ENCODE data around the gene SATB1. TPM values are rescaled to one million over a fixed set of nuclear protein-coding genes. Genes with fewer than 3 reads are reported as not detected.

Gene SATB1
- total RNA-seq, 1 experiment from 2014 or later, result 2.7 TPM

DNA sequence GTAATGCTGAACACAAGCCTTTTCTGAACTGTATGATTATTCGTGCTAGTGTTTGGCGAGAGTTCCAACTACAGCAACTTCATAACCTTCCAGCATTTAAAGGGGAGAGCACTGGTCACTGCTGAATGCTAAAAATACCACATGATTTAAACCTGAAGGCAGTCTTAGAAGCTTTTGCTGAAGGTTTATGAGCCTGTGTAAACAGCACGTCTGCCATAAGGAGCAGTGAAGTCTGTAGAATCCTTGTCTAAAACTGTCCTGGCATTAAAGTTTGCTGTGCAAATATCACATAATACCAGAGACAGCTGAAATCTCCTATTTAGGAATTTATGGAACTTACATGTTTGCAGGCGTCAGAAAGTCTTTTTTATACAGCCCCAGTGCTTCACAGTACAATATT, 5.9 kb downstream of the SATB1 start:
- intact Hi-C loops (cut with micrococcal nuclease), result no loop called here

More for the DNA sequence above, 5.9 kb downstream of the SATB1 start:
- Histone ChIP-seq H4K20me1 (ENCODE audit: insufficient read depth) (no peaks in the 10 kb centered on the region), H3K9me2 (ENCODE audit: insufficient read depth) (no peaks in the 10 kb centered on the region), H3K9ac (ENCODE audit: low read length) (no peak overlapping the region), H3K27me3 (ENCODE audit: insufficient read depth, low read length) (peaks cover 45% of the 10 kb centered on the region), H3K9me3 (ENCODE audit: control insufficient read depth in 1 of 2, insufficient read depth in 1 of 2, low read depth in 1 of 2, low read length in 2 of 2) (no peaks in the 10 kb centered on the region), H3K27ac (ENCODE audit: low read depth, low read length) (no peak overlapping the region), H3K79me2 (ENCODE audit: insufficient read depth, low read length) (no peaks in the 10 kb centered on the region), H3K4me3 (replicated peaks in 1 of 2; ENCODE audit: low read depth in 1 of 2, low read length in 2 of 2) (no peak overlapping the region), H3K4me1 (ENCODE audit: control insufficient read depth in 1 of 2, insufficient read depth in 2 of 2, low read length in 2 of 2) (peaks cover 0 to 7% of the 10 kb centered on the region in 2 experiments; a peak in 2 of 4 replicates), H2AFZ (ENCODE audit: low read depth, low read length, poor library complexity, severe bottlenecking) (no peak overlapping the region), H3K36me3 (ENCODE audit: control insufficient read depth in 1 of 2, insufficient read depth in 2 of 2, low read length in 2 of 2) (no peaks in the 10 kb centered on the region), H3K4me2 (ENCODE audit: low read length) (no peak overlapping the region)
- POLR2A ChIA-PET, result no interaction called here
- no peak for DNase-seq (ENCODE audit: low read depth, low spot score)
- CTCF ChIA-PET, result no interaction called here
- TF ChIP-seq SRF (IDR thresholded peaks at IDR 0.05; ENCODE audit: low read depth), result no peak
- no peak for TF ChIP-seq POLR2A (IDR thresholded peaks at IDR 0.05; ENCODE audit: borderline replicate concordance, extremely low read depth, insufficient read depth, insufficient read length)
- no peak for TF ChIP-seq EZH2 (IDR thresholded peaks at IDR 0.05)
- no peak for TF ChIP-seq JUND (IDR thresholded peaks at IDR 0.05)
- TF ChIP-seq, protein P1, sequence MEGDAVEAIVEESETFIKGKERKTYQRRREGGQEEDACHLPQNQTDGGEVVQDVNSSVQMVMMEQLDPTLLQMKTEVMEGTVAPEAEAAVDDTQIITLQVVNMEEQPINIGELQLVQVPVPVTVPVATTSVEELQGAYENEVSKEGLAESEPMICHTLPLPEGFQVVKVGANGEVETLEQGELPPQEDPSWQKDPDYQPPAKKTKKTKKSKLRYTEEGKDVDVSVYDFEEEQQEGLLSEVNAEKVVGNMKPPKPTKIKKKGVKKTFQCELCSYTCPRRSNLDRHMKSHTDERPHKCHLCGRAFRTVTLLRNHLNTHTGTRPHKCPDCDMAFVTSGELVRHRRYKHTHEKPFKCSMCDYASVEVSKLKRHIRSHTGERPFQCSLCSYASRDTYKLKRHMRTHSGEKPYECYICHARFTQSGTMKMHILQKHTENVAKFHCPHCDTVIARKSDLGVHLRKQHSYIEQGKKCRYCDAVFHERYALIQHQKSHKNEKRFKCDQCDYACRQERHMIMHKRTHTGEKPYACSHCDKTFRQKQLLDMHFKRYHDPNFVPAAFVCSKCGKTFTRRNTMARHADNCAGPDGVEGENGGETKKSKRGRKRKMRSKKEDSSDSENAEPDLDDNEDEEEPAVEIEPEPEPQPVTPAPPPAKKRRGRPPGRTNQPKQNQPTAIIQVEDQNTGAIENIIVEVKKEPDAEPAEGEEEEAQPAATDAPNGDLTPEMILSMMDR (IDR thresholded peaks at IDR 0.05 in 2 of 3, conservative IDR thresholded peaks at IDR 0.05 in 1 of 3; ENCODE audit: borderline replicate concordance in 1 of 3, insufficient read depth in 1 of 3, low read depth in 2 of 3, low read length in 2 of 3), result no peak
- TF ChIP-seq TCF7L2 (IDR thresholded peaks at IDR 0.05; ENCODE audit: borderline replicate concordance, extremely low read depth, insufficient read depth, insufficient read length), result no peak
- TF ChIP-seq ZNF274 (IDR thresholded peaks at IDR 0.05; ENCODE audit: low read depth, low read length), result no peak
- no peak for TF ChIP-seq REST (IDR thresholded peaks at IDR 0.05; ENCODE audit: low read depth)
- TF ChIP-seq CEBPB (IDR thresholded peaks at IDR 0.05; ENCODE audit: low read depth), result no peak
- no peak for TF ChIP-seq SIN3A (IDR thresholded peaks at IDR 0.05; ENCODE audit: low read depth)
- no peak for TF ChIP-seq RAD21 (IDR thresholded peaks at IDR 0.05; ENCODE audit: low read depth)
- no peak for TF ChIP-seq EGR1 (IDR thresholded peaks at IDR 0.05; ENCODE audit: low read depth)
- no peak for TF ChIP-seq MAX (IDR thresholded peaks at IDR 0.05)
- TF ChIP-seq CBX3 (IDR thresholded peaks at IDR 0.05; ENCODE audit: low read depth), result no peak
- TF ChIP-seq FOSL1 (IDR thresholded peaks at IDR 0.05; ENCODE audit: low read depth), result no peak
- TF ChIP-seq ELF1 (IDR thresholded peaks at IDR 0.05; ENCODE audit: borderline replicate concordance, low read depth), result no peak
- TF ChIP-seq EZH2phosphoT487 (IDR thresholded peaks at IDR 0.05; ENCODE audit: borderline replicate concordance), result no peak
- BruUV-seq (replicated peaks), result no TSS peak
- ATAC-seq, result no peak
- RAD21 ChIA-PET (ENCODE audit: low non-redundant PET in 1 of 2, low total read pairs in 2 of 2, uncharacterized antibody in 2 of 2, unreplicated experiment in 2 of 2), result no interaction called here
